Esophagus squamous epithelium (tissue), 4 donors: ENCODE results near the gene RNU11.

Experiments used
- CTCF ChIP-seq, 6 experiments: fragments of 450-650 bp in 4 of 6; fragments of 200-600 bp in 2 of 6; sonication (generic) in 2 of 6; IDR thresholded peaks; one replicate each; pipeline ENCODE4 v1.5.1; 2016 to 2019; ENCODE audit warnings: antibody characterized with exemption in 6 of 6, mild to moderate bottlenecking in 4 of 6, moderate library complexity in 4 of 6
- POLR2A ChIP-seq, 4 donors: fragments of 450-650 bp; IDR thresholded peaks; one replicate each; pipeline ENCODE4 v1.6.1; 2017; ENCODE audit warnings: antibody characterized with exemption in 4 of 4, mild to moderate bottlenecking in 4 of 4, moderate library complexity in 3 of 4

- TF ChIP-seq CTCF (IDR thresholded peaks at IDR 0.05): peak in 1 of 6 experiments; percentile 10
- TF ChIP-seq POLR2A (IDR thresholded peaks at IDR 0.05): no peak
Observed at GRCh38 chr1:28668191-28668955, 20.0 kb downstream of the RNU11 start, which contains the start of gene GMEB1.
